ENCODE measurements around the gene ZNF646. TPM values are rescaled to one million over a fixed set of nuclear protein-coding genes. Genes with fewer than 3 reads are reported as not detected.

The ZNF646 gene
- polyA plus RNA-seq, 3 donors: 0.46 to 6.5 (median 3.0) TPM

GRCh38 chr16:31038993-31039392 is 35.2 kb upstream of the ZNF646 start:
- no peaks in the 10 kb centered on the region for H3K27me3 ChIP-seq (ENCODE audit: control insufficient read depth in 2 of 2, insufficient read depth in 2 of 2, low read length in 2 of 2)
- no peak overlapping the region for H3K4me3 Mint-ChIP-seq
- peaks cover 55 to 66% of the 10 kb centered on the region in 2 donors for H3K36me3 ChIP-seq (replicated peaks in 1 of 2; ENCODE audit: control insufficient read depth in 1 of 2, insufficient read depth in 2 of 2, low read length in 2 of 2)
- H3K27me3 Mint-ChIP-seq (ENCODE audit: low read depth in 3 of 3): no peaks in the 10 kb centered on the region
- no peak overlapping the region for H3K4me2 ChIP-seq (replicated peaks; ENCODE audit: extremely low read depth, low read length, poor library complexity, severe bottlenecking)
- no peak overlapping the region for H3K9ac ChIP-seq (ENCODE audit: insufficient read depth, low read length, poor library complexity, severe bottlenecking)
- H3K9me3 Mint-ChIP-seq: peaks cover 0 to 3% (median 0%) of the 10 kb centered on the region in 7 donors
- H3K4me3 ChIP-seq (replicated peaks in 1 of 3; ENCODE audit: low read depth in 2 of 3, low read length in 3 of 3): no peak overlapping the region
- no peak for TF ChIP-seq CTCF (IDR thresholded peaks at IDR 0.05)
- peaks cover 22% of the 10 kb centered on the region for H4K20me1 ChIP-seq (ENCODE audit: insufficient read depth, low read length)
- no peak overlapping the region for H3K27ac ChIP-seq (ENCODE audit: low read depth in 1 of 2, low read length in 2 of 2)
- H3K36me3 Mint-ChIP-seq: peaks cover 64 to 74% of the 10 kb centered on the region in 2 donors
- peak overlapping the region in 2 of 7 donors; percentile 70 to 80 for H3K27ac Mint-ChIP-seq
- H3K4me1 Mint-ChIP-seq: peaks cover 21% of the 10 kb centered on the region
- peaks cover 20% of the 10 kb centered on the region for H3K79me2 ChIP-seq (ENCODE audit: insufficient read depth, low read length)
- 100% methylated on average over 2 of the region's 2 CpGs for WGBS (ENCODE audit: insufficient coverage)
- intact Hi-C loops (cut with micrococcal nuclease): no loop called here
- no peak overlapping the region for H2AFZ ChIP-seq (ENCODE audit: insufficient read depth, low read depth, low read length, poor library complexity, severe bottlenecking)
- no peaks in the 10 kb centered on the region for H3K9me3 ChIP-seq (replicated peaks in 1 of 2; ENCODE audit: control insufficient read depth in 1 of 2, insufficient read depth in 1 of 2, low read length in 2 of 2)
- DNase-seq: no peak
- peaks cover 27 to 29% of the 10 kb centered on the region in 2 donors for H3K4me1 ChIP-seq (ENCODE audit: control insufficient read depth in 1 of 2, insufficient read depth in 2 of 2, low read length in 2 of 2)

- no peak for DNase-seq
- no peaks in the 10 kb centered on the region for H4K20me1 ChIP-seq (ENCODE audit: insufficient read depth, low read length)
- H3K27ac ChIP-seq (ENCODE audit: low read depth in 1 of 2, low read length in 2 of 2): no peak overlapping the region
- H3K36me3 ChIP-seq (replicated peaks in 1 of 2; ENCODE audit: control insufficient read depth in 1 of 2, insufficient read depth in 2 of 2, low read length in 2 of 2): peaks cover 48 to 55% of the 10 kb centered on the region in 2 donors
- no peak overlapping the region for H3K4me3 Mint-ChIP-seq
- no peak overlapping the region for H2AFZ ChIP-seq (ENCODE audit: insufficient read depth, low read depth, low read length, poor library complexity, severe bottlenecking)
- no peaks in the 10 kb centered on the region for H3K9me3 ChIP-seq (replicated peaks in 1 of 2; ENCODE audit: control insufficient read depth in 1 of 2, insufficient read depth in 1 of 2, low read length in 2 of 2)
- H3K79me2 ChIP-seq (ENCODE audit: insufficient read depth, low read length): no peaks in the 10 kb centered on the region
- TF ChIP-seq CTCF (IDR thresholded peaks at IDR 0.05): no peak
- H3K36me3 Mint-ChIP-seq: peaks cover 47 to 57% of the 10 kb centered on the region in 2 donors
- intact Hi-C loops (cut with micrococcal nuclease): no loop called here
- H3K4me1 Mint-ChIP-seq: peaks cover 6% of the 10 kb centered on the region
- H3K27ac Mint-ChIP-seq: peak overlapping the region in 2 of 7 donors; percentile 3 to 73
- no peak overlapping the region for H3K9ac ChIP-seq (ENCODE audit: insufficient read depth, low read length, poor library complexity, severe bottlenecking)
- no peak overlapping the region for H3K4me3 ChIP-seq (replicated peaks in 1 of 3; ENCODE audit: low read depth in 2 of 3, low read length in 3 of 3)
- H3K9me3 Mint-ChIP-seq: peaks cover 0 to 3% (median 0%) of the 10 kb centered on the region in 7 donors
- H3K4me1 ChIP-seq (ENCODE audit: control insufficient read depth in 1 of 2, insufficient read depth in 2 of 2, low read length in 2 of 2): no peaks in the 10 kb centered on the region
- over 99% methylated on average over 10 of the region's 10 CpGs for WGBS (ENCODE audit: insufficient coverage)
- no peaks in the 10 kb centered on the region for H3K27me3 ChIP-seq (ENCODE audit: control insufficient read depth in 2 of 2, insufficient read depth in 2 of 2, low read length in 2 of 2)
- no peak overlapping the region for H3K4me2 ChIP-seq (replicated peaks; ENCODE audit: extremely low read depth, low read length, poor library complexity, severe bottlenecking)
- H3K27me3 Mint-ChIP-seq (ENCODE audit: low read depth in 3 of 3): no peaks in the 10 kb centered on the region
These were observed 31.4 kb upstream of the ZNF646 start for GRCh38 chr16:31042866-31043265.
